Fibroblast of lung (primary cell): Measurements from ENCODE around the gene CNPPD1. TPM values are rescaled to one million over a fixed set of nuclear protein-coding genes. Genes with fewer than 3 reads are reported as not detected.
A peak's percentile ranks its signal among the peaks of the same experiment; 100 is the strongest.

Experiments used
- DNase-seq, 2 donors: peaks; one replicate each; pipeline versions ENCODE4 v3.0.0 to v3.0.0-alpha.2; 2010; ENCODE audit warnings: low read depth in 2 of 2
- H2AFZ ChIP-seq: 2 replicates; pipeline ENCODE4 v1.5.1; 2012; ENCODE audit warnings: low read length, control low read depth, inconsistent platforms
- H3K27ac ChIP-seq: 2 replicates; pipeline ENCODE4 v1.5.1; 2011; ENCODE audit warnings: low read length, control low read depth; ENCODE audit not compliant: insufficient read depth
- H3K27me3 ChIP-seq: 2 replicates; pipeline ENCODE4 v1.5.1; 2011; ENCODE audit warnings: mild to moderate bottlenecking, low read length; ENCODE audit not compliant: control insufficient read depth, insufficient read depth
- H3K36me3 ChIP-seq: 2 replicates; pipeline ENCODE4 v1.5.1; 2011; ENCODE audit warnings: low read length; ENCODE audit not compliant: control insufficient read depth, insufficient read depth
- H3K4me1 ChIP-seq: 2 replicates; pipeline ENCODE4 v1.5.1; 2011; ENCODE audit warnings: low read length; ENCODE audit not compliant: control insufficient read depth, insufficient read depth; ENCODE audit errors: extremely low read depth
- H3K4me2 ChIP-seq: 2 replicates; pipeline ENCODE4 v1.5.1; 2011; ENCODE audit warnings: low read length, control low read depth; ENCODE audit not compliant: insufficient read depth; ENCODE audit errors: extremely low read depth
- H3K4me3 ChIP-seq, 4 experiments: fragments of 200-600 bp in 1 of 4; sonication (generic) in 1 of 4; replicated peaks in 1 of 4; 2 replicates each; pipeline ENCODE4 v1.5.1; 2011 to 2016; ENCODE audit warnings: low read length in 4 of 4, low read depth in 3 of 4, mild to moderate bottlenecking in 3 of 4, control low read depth in 2 of 4, inconsistent platforms in 1 of 4, mixed read lengths in 1 of 4; ENCODE audit not compliant: insufficient read depth in 1 of 4; ENCODE audit errors: control extremely low read depth in 1 of 4
- H3K79me2 ChIP-seq: 2 replicates; pipeline ENCODE4 v1.5.1; 2012; ENCODE audit warnings: mild to moderate bottlenecking, low read length, inconsistent platforms; ENCODE audit not compliant: control insufficient read depth, insufficient read depth
- H3K9ac ChIP-seq: 2 replicates; pipeline ENCODE4 v1.5.1; 2011; ENCODE audit warnings: mild to moderate bottlenecking, low read length, control low read depth; ENCODE audit not compliant: insufficient read depth
- H3K9me3 ChIP-seq: 2 replicates; pipeline ENCODE4 v1.5.1; 2012; ENCODE audit warnings: low read depth, low read length; ENCODE audit not compliant: control insufficient read depth, insufficient read depth
- H4K20me1 ChIP-seq: 2 replicates; pipeline ENCODE4 v1.5.1; 2011; ENCODE audit warnings: low read length; ENCODE audit not compliant: control insufficient read depth, insufficient read depth; ENCODE audit errors: extremely low read depth
- EZH2 ChIP-seq: IDR thresholded peaks from 2 replicates; pipeline ENCODE4 v1.5.1; 2012; ENCODE audit warnings: low read length, control low read depth, mild to moderate bottlenecking; ENCODE audit errors: missing control alignments
- polyA plus RNA-seq, 2 donors: library from polyadenylated mRNA; depleted of rRNA in 1 of 2; stranded (reverse) in 1 of 2; unstranded in 1 of 2; fragments of >200 nt; gene quantifications; 2 replicates each; pipeline ENCODE4 v1.2.1, GENCODE V29; 2011 to 2012; ENCODE audit warnings: missing spikeins in 1 of 2
- total RNA-seq: library from RNA; depleted of rRNA; stranded (reverse); fragments of >200 nt; gene quantifications from 2 replicates; pipeline ENCODE4 v1.2.1, GENCODE V29; 2014
- TF ChIP-seq, protein P1 (sequence below), 2 donors: IDR thresholded peaks in 1 of 2; conservative IDR thresholded peaks in 1 of 2; 1 replicate in 1 of 2; 2 replicates in 1 of 2; pipeline ENCODE4 v1.5.1; 2011 to 2012; ENCODE audit warnings: low read length in 2 of 2, control low read depth in 1 of 2, inconsistent platforms in 1 of 2, low read depth in 1 of 2, mild to moderate bottlenecking in 1 of 2

The CNPPD1 gene
- total and polyA plus RNA-seq, 2 donors (not counting 1 experiment from before 2014, with no cell fraction given), result 33.5 to 42.2 TPM

DNA sequence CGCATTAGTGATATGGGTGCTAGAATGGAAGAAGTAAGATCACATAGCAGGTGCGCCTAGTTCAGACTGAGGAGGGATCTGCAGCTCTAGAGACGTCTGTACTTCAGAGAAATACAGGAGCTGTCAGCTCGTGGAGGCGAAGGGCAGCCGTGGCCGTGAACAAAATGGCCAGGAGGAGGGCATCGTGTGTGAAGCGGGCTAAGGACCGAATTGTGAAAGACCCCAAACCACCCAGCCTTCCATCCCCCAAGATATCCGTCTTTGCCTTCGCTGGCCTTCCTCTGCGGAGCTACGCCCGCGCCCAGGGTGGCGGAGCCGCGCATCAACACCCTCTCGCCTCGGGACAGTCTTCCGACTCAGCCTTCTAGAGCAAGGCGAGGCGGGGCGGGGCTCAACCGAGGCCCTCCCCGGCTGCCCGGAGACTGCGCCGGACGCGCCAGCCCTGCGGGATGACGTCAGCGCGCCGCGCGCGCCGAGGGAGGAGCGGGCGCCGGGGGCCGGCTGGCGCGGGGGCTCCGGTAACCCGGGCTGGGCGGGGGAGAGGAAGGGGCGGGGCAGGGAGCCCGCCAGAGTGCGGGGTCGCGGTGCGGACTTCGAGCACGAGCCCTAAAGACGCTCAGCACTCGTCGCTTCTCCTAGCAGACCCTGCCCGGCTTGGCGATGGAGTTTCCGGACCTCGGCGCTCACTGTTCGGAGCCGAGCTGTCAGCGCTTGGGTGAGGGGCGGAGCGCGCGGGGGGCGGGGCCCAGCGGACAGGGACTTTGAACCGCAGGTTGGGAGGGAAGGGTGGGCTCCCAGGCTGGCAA is 29.8 kb upstream of the CNPPD1 start, which contains the start of gene ZFAND2B:
Gene ZFAND2B (plus strand): TSS at position 455 of the 806 bp plus-strand sequence. CDS start 206 bp downstream, at position 661.
- H2AFZ ChIP-seq, result peak within 1 kb of the TSS; percentile 91
- no peaks in the 10 kb centered on the region for H3K9me3 ChIP-seq
- peaks cover 16% of the 10 kb centered on the region for H3K4me1 ChIP-seq
- H3K27me3 ChIP-seq, result peaks cover 2% of the 10 kb centered on the region
- H3K79me2 ChIP-seq, result peaks cover 2% of the 10 kb centered on the region
- H3K4me3 ChIP-seq, result peak within 1 kb of the TSS; percentile 58 to 85 (median 75)
- peak within 1 kb of the TSS; percentile 99 for H3K4me2 ChIP-seq
- H3K36me3 ChIP-seq, result peaks cover 15% of the 10 kb centered on the region
- H3K9ac ChIP-seq, result peak within 1 kb of the TSS; percentile 71
- H3K27ac ChIP-seq, result peak within 1 kb of the TSS; percentile 80
- no peak for TF ChIP-seq EZH2
- TF ChIP-seq, protein P1, sequence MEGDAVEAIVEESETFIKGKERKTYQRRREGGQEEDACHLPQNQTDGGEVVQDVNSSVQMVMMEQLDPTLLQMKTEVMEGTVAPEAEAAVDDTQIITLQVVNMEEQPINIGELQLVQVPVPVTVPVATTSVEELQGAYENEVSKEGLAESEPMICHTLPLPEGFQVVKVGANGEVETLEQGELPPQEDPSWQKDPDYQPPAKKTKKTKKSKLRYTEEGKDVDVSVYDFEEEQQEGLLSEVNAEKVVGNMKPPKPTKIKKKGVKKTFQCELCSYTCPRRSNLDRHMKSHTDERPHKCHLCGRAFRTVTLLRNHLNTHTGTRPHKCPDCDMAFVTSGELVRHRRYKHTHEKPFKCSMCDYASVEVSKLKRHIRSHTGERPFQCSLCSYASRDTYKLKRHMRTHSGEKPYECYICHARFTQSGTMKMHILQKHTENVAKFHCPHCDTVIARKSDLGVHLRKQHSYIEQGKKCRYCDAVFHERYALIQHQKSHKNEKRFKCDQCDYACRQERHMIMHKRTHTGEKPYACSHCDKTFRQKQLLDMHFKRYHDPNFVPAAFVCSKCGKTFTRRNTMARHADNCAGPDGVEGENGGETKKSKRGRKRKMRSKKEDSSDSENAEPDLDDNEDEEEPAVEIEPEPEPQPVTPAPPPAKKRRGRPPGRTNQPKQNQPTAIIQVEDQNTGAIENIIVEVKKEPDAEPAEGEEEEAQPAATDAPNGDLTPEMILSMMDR (conservative IDR thresholded peaks at IDR 0.05 in 1 of 2, IDR thresholded peaks at IDR 0.05 in 1 of 2; ENCODE audit: low read depth in 1 of 2, low read length in 2 of 2), result no peak
- DNase-seq, result peak; percentile 86 to 90
- H4K20me1 ChIP-seq, result no peaks in the 10 kb centered on the region

DNA sequence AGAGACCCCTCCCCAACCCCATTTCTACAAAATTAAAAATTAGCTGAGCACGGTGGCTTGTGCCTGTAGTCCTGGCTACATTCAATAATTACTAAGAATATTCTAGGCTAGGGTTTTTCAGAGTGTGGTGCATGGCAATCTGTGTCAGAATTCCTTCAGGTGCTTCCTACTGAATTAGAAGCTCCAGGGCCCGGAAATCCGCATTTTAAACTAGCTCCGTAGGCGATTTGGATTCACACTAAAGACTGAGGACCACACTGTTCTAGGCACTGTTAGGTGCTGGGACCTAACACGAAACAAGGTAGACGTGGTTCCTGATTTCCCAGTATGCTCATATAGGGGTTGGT is 29.2 kb upstream of the CNPPD1 start:
- Histone ChIP-seq H3K9me3 (no peaks in the 10 kb centered on the region), H3K4me3 (peak overlapping the region; percentile 58 to 85 (median 75)), H3K9ac (peak overlapping the region; percentile 68), H3K79me2 (peaks cover 2% of the 10 kb centered on the region), H3K4me2 (peak overlapping the region; percentile 99), H3K27me3 (peaks cover 2% of the 10 kb centered on the region), H3K4me1 (peaks cover 16% of the 10 kb centered on the region), H3K27ac (peak overlapping the region; percentile 50), H3K36me3 (peaks cover 15% of the 10 kb centered on the region), H4K20me1 (no peaks in the 10 kb centered on the region), H2AFZ (peak overlapping the region; percentile 91)
- no peak for TF ChIP-seq EZH2
- TF ChIP-seq, protein P1 (conservative IDR thresholded peaks at IDR 0.05 in 1 of 2, IDR thresholded peaks at IDR 0.05 in 1 of 2; ENCODE audit: low read depth in 1 of 2, low read length in 2 of 2), result no peak
- no peak for DNase-seq

DNA sequence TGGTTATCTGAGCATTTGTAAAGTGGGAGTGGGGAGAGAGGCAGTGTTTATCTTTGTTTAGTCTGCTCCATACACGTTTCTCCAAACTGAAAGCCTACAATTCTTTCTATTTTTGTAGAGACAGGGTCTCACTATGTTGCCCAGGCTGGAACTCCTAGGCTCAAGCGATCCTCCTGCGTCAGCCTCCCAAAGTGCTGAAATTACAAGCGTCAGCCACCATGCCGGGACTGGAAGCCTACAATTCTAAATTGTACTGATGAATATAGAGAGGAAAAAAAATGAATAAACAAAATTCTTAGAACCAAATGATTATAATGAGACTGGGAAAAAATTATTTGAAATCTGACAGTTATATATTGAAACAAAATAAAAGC is 28.4 kb upstream of the CNPPD1 start:
- DNase-seq, result no peak
- H3K4me2 ChIP-seq, result no peak overlapping the region
- H3K4me3 ChIP-seq, result no peak overlapping the region
- no peak overlapping the region for H2AFZ ChIP-seq
- H4K20me1 ChIP-seq, result no peaks in the 10 kb centered on the region
- H3K4me1 ChIP-seq, result peaks cover 16% of the 10 kb centered on the region
- no peak overlapping the region for H3K27ac ChIP-seq
- H3K27me3 ChIP-seq, result peaks cover 2% of the 10 kb centered on the region
- peaks cover 10% of the 10 kb centered on the region for H3K36me3 ChIP-seq
- TF ChIP-seq, protein P1 (conservative IDR thresholded peaks at IDR 0.05 in 1 of 2, IDR thresholded peaks at IDR 0.05 in 1 of 2; ENCODE audit: low read depth in 1 of 2, low read length in 2 of 2), result no peak
- no peak for TF ChIP-seq EZH2
- H3K9me3 ChIP-seq, result no peaks in the 10 kb centered on the region
- H3K79me2 ChIP-seq, result peaks cover 2% of the 10 kb centered on the region
- H3K9ac ChIP-seq, result no peak overlapping the region
